ENCODE data around the gene OR1F1.

- no peak for TF ChIP-seq ZBTB7A (IDR thresholded peaks at IDR 0.05; ENCODE audit: borderline replicate concordance, control insufficient read depth, low read depth, low read length)
- no peak for TF ChIP-seq FOXK1 (CRISPR knock-in tag; IDR thresholded peaks at IDR 0.05; ENCODE audit: borderline replicate concordance)
- no peak for TF ChIP-seq MAX (CRISPR knock-in tag; IDR thresholded peaks at IDR 0.05)
Observed at GRCh38 chr16:3223913-3224515, 36.0 kb downstream of the OR1F1 start.
